ENCODE measurements around the gene ENTREP1. TPM values are rescaled to one million over a fixed set of nuclear protein-coding genes. Genes with fewer than 3 reads are reported as not detected.

ENTREP1 gene
- total and polyA plus RNA-seq, 5 donors, result 14.7 to 29.2 (median 25.0) TPM

GRCh38 chr9:69342769-69343168 lies 17.8 kb downstream of the ENTREP1 start:
- peaks cover 11% of the 10 kb centered on the region for H3K4me1 ChIP-seq (ENCODE audit: control insufficient read depth, insufficient read depth, low read length)
- no peaks in the 10 kb centered on the region for H3K27me3 ChIP-seq (ENCODE audit: control insufficient read depth, insufficient read depth)
- 89% methylated on average over 1 of the region's 1 CpG for WGBS
- intact Hi-C loops (cut with DNase I), result no loop called here
- DNase-seq (no peak), ATAC-seq (no peak)
- H3K9me3 ChIP-seq (ENCODE audit: control insufficient read depth, low read length), result no peaks in the 10 kb centered on the region
- H3K27ac ChIP-seq (ENCODE audit: low read length), result no peak overlapping the region
- H3K4me3 ChIP-seq (ENCODE audit: low read length), result no peak overlapping the region

GRCh38 chr9:69344459-69344858 lies 19.4 kb downstream of the ENTREP1 start:
- 70% methylated on average over 4 of the region's 4 CpGs for WGBS
- ATAC-seq, result no peak
- Histone ChIP-seq H3K9me3 (ENCODE audit: control insufficient read depth, low read length) (no peaks in the 10 kb centered on the region), H3K4me3 (ENCODE audit: low read length) (no peak overlapping the region), H3K27ac (ENCODE audit: low read length) (no peak overlapping the region), H3K27me3 (ENCODE audit: control insufficient read depth, insufficient read depth) (no peaks in the 10 kb centered on the region), H3K4me1 (ENCODE audit: control insufficient read depth, insufficient read depth, low read length) (peaks cover 10% of the 10 kb centered on the region)
- intact Hi-C loops (cut with DNase I), result no loop called here
- DNase-seq, result no peak

- Histone ChIP-seq H3K27me3 (ENCODE audit: control insufficient read depth, insufficient read depth) (no peaks in the 10 kb centered on the region), H3K4me1 (ENCODE audit: control insufficient read depth, insufficient read depth, low read length) (peaks cover 9% of the 10 kb centered on the region), H3K27ac (ENCODE audit: low read length) (peak overlapping the region; percentile 72), H3K4me3 (ENCODE audit: low read length) (no peak overlapping the region), H3K9me3 (ENCODE audit: control insufficient read depth, low read length) (no peaks in the 10 kb centered on the region)
- intact Hi-C loops (cut with DNase I), result no loop called here
- ATAC-seq (peak in 1 of 2 donors; percentile 41), DNase-seq (no peak)
- 78% methylated on average over 6 of the region's 6 CpGs for WGBS
Observed at GRCh38 chr9:69346596-69347390, 21.8 kb downstream of the ENTREP1 start.

- ATAC-seq, result no peak
- WGBS, result 41% methylated on average over 1 of the region's 1 CpG
Observed at GRCh38 chr9:69347607-69348006, 22.6 kb downstream of the ENTREP1 start.

GRCh38 chr9:69351227-69351626 lies 26.2 kb downstream of the ENTREP1 start:
- Histone ChIP-seq H3K27me3 (ENCODE audit: control insufficient read depth, insufficient read depth) (no peaks in the 10 kb centered on the region), H3K4me1 (ENCODE audit: control insufficient read depth, insufficient read depth, low read length) (peaks cover 4% of the 10 kb centered on the region), H3K4me3 (ENCODE audit: low read length) (no peak overlapping the region), H3K9me3 (ENCODE audit: control insufficient read depth, low read length) (no peaks in the 10 kb centered on the region), H3K27ac (ENCODE audit: low read length) (no peak overlapping the region)
- 97% methylated on average over 3 of the region's 3 CpGs for WGBS
- DNase-seq (no peak), ATAC-seq (no peak)
- intact Hi-C loops (cut with DNase I), result no loop called here

More at GRCh38 chr9:69347607-69348006, 22.6 kb downstream of the ENTREP1 start:
- Histone ChIP-seq H3K27ac (ENCODE audit: low read length) (peak overlapping the region; percentile 72), H3K4me3 (ENCODE audit: low read length) (no peak overlapping the region), H3K27me3 (ENCODE audit: control insufficient read depth, insufficient read depth) (no peaks in the 10 kb centered on the region), H3K9me3 (ENCODE audit: control insufficient read depth, low read length) (no peaks in the 10 kb centered on the region), H3K4me1 (ENCODE audit: control insufficient read depth, insufficient read depth, low read length) (peaks cover 9% of the 10 kb centered on the region)
- no peak for DNase-seq
- intact Hi-C loops (cut with DNase I), result no loop called here

GRCh38 chr9:69355232-69355631 lies 30.2 kb downstream of the ENTREP1 start:
- Histone ChIP-seq H3K27me3 (ENCODE audit: control insufficient read depth, insufficient read depth) (no peaks in the 10 kb centered on the region), H3K4me3 (ENCODE audit: low read length) (no peak overlapping the region), H3K4me1 (ENCODE audit: control insufficient read depth, insufficient read depth, low read length) (no peaks in the 10 kb centered on the region), H3K27ac (ENCODE audit: low read length) (no peak overlapping the region), H3K9me3 (ENCODE audit: control insufficient read depth, low read length) (no peaks in the 10 kb centered on the region)
- DNase-seq, result no peak
- intact Hi-C loops (cut with DNase I), result no loop called here
- ATAC-seq, result no peak
- 95% methylated on average over 1 of the region's 1 CpG for WGBS

- Histone ChIP-seq H3K4me3 (ENCODE audit: low read length) (no peak overlapping the region), H3K27me3 (ENCODE audit: control insufficient read depth, insufficient read depth) (no peaks in the 10 kb centered on the region), H3K9me3 (ENCODE audit: control insufficient read depth, low read length) (no peaks in the 10 kb centered on the region), H3K4me1 (ENCODE audit: control insufficient read depth, insufficient read depth, low read length) (no peaks in the 10 kb centered on the region), H3K27ac (ENCODE audit: low read length) (peak overlapping the region; percentile 48)
- ATAC-seq (peak; percentile 82 to 88), DNase-seq (peak in 1 of 3 donors; percentile 59)
- intact Hi-C loops (cut with DNase I), result no loop called here
- WGBS, result 32% methylated on average over 3 of the region's 3 CpGs
Observed at GRCh38 chr9:69357030-69357775, 32.2 kb downstream of the ENTREP1 start.

- no peak overlapping the region for H3K4me3 ChIP-seq (ENCODE audit: low read length)
- WGBS, result 70% methylated on average over 4 of the region's 4 CpGs
- ATAC-seq, result no peak
Observed at GRCh38 chr9:69357821-69358220, 32.8 kb downstream of the ENTREP1 start.

GRCh38 chr9:69363191-69363590 lies 38.2 kb downstream of the ENTREP1 start:
- DNase-seq, result no peak
- ATAC-seq, result no peak
- Histone ChIP-seq H3K4me3 (ENCODE audit: low read length) (no peak overlapping the region), H3K4me1 (ENCODE audit: control insufficient read depth, insufficient read depth, low read length) (no peaks in the 10 kb centered on the region), H3K27ac (ENCODE audit: low read length) (no peak overlapping the region), H3K9me3 (ENCODE audit: control insufficient read depth, low read length) (no peaks in the 10 kb centered on the region), H3K27me3 (ENCODE audit: control insufficient read depth, insufficient read depth) (no peaks in the 10 kb centered on the region)
- intact Hi-C loops (cut with DNase I), result no loop called here
- WGBS, result 11% methylated on average over 1 of the region's 1 CpG

More at GRCh38 chr9:69357821-69358220, 32.8 kb downstream of the ENTREP1 start:
- intact Hi-C loops (cut with DNase I), result no loop called here
- no peak for DNase-seq
- no peaks in the 10 kb centered on the region for H3K27me3 ChIP-seq (ENCODE audit: control insufficient read depth, insufficient read depth)
- no peaks in the 10 kb centered on the region for H3K9me3 ChIP-seq (ENCODE audit: control insufficient read depth, low read length)
- peak overlapping the region; percentile 33 for H3K27ac ChIP-seq (ENCODE audit: low read length)
- no peaks in the 10 kb centered on the region for H3K4me1 ChIP-seq (ENCODE audit: control insufficient read depth, insufficient read depth, low read length)

- ATAC-seq, result no peak
- DNase-seq, result no peak
- Histone ChIP-seq H3K4me3 (ENCODE audit: low read length) (no peak overlapping the region), H3K27me3 (ENCODE audit: control insufficient read depth, insufficient read depth) (no peaks in the 10 kb centered on the region), H3K9me3 (ENCODE audit: control insufficient read depth, low read length) (no peaks in the 10 kb centered on the region), H3K27ac (ENCODE audit: low read length) (peak overlapping the region; percentile 26), H3K4me1 (ENCODE audit: control insufficient read depth, insufficient read depth, low read length) (no peaks in the 10 kb centered on the region)
- intact Hi-C loops (cut with DNase I), result no loop called here
- WGBS, result 75% methylated on average over 3 of the region's 3 CpGs
Observed at GRCh38 chr9:69364510-69365150, 39.6 kb downstream of the ENTREP1 start.

- Histone ChIP-seq H3K4me3 (ENCODE audit: low read length) (no peak overlapping the region), H3K27ac (ENCODE audit: low read length) (no peak overlapping the region), H3K27me3 (ENCODE audit: control insufficient read depth, insufficient read depth) (no peaks in the 10 kb centered on the region), H3K9me3 (ENCODE audit: control insufficient read depth, low read length) (no peaks in the 10 kb centered on the region), H3K4me1 (ENCODE audit: control insufficient read depth, insufficient read depth, low read length) (no peaks in the 10 kb centered on the region)
- no peak for DNase-seq
- ATAC-seq, result no peak
- intact Hi-C loops (cut with DNase I), result no loop called here
- WGBS, result 18% methylated on average over 2 of the region's 2 CpGs
Observed at GRCh38 chr9:69370430-69370829, 45.4 kb downstream of the ENTREP1 start.
